Lung (tissue), 12 donors: ENCODE measurements around the gene LNX2. TPM values are rescaled to one million over a fixed set of nuclear protein-coding genes. Genes with fewer than 3 reads are reported as not detected.

Experiments
- ATAC-seq: fragments of 200-7000 bp; cut with Tn5 transposase; one replicate; pipeline ENCODE4 v1.9.1; 2020; ENCODE audit warnings: moderate number of reproducible peaks; ENCODE audit not compliant: insufficient read depth, low FRiP score
- DNase-seq, 3 donors: peaks; one replicate each; pipeline ENCODE4 v3.0.0-alpha.2; 2013 to 2017
- H3K27ac ChIP-seq, 2 donors: one replicate each; pipeline ENCODE4 v1.5.1; 2013; ENCODE audit warnings: mild to moderate bottlenecking in 2 of 2, moderate library complexity in 2 of 2, control low read depth in 1 of 2, inconsistent platforms in 1 of 2, low read depth in 1 of 2, low read length in 1 of 2
- H3K27me3 ChIP-seq, 3 donors: one replicate each; pipeline ENCODE4 v1.5.1; 2013; ENCODE audit warnings: low read length in 2 of 3; ENCODE audit not compliant: control insufficient read depth in 3 of 3, insufficient read depth in 3 of 3
- H3K36me3 ChIP-seq, 4 donors: one replicate each; pipeline ENCODE4 v1.5.1; 2013; ENCODE audit warnings: low read length in 4 of 4, mild to moderate bottlenecking in 1 of 4, moderate library complexity in 1 of 4; ENCODE audit not compliant: control insufficient read depth in 4 of 4, insufficient read depth in 4 of 4
- H3K4me1 ChIP-seq, 5 donors: one replicate each; pipeline ENCODE4 v1.5.1; 2013; ENCODE audit warnings: low read length in 5 of 5, mild to moderate bottlenecking in 2 of 5, moderate library complexity in 1 of 5; ENCODE audit not compliant: control insufficient read depth in 5 of 5, insufficient read depth in 5 of 5
- H3K4me3 ChIP-seq: one replicate; pipeline ENCODE4 v1.5.1; 2013; ENCODE audit warnings: mild to moderate bottlenecking, control low read depth, moderate library complexity
- H3K9ac ChIP-seq, 2 donors: one replicate each; pipeline ENCODE4 v1.5.1; 2013; ENCODE audit warnings: low read length in 2 of 2, control low read depth in 1 of 2; ENCODE audit not compliant: insufficient read depth in 1 of 2
- H3K9me3 ChIP-seq, 4 donors: one replicate each; pipeline ENCODE4 v1.5.1; 2013; ENCODE audit warnings: low read length in 3 of 4, mild to moderate bottlenecking in 1 of 4, moderate library complexity in 1 of 4; ENCODE audit not compliant: control insufficient read depth in 4 of 4, insufficient read depth in 3 of 4
- WGBS, 2 donors: extraction: QIAGEN DNeasy Blood & Tissue Kit; methylation state at CpG; one replicate each; pipeline ENCODE4 v1.1.7; 2013; 5-methylcytosine and 5-hydroxymethylcytosine counted together
- polyA plus RNA-seq, 2 donors: library from polyadenylated mRNA; stranded (reverse); fragments of 200-250 nt; gene quantifications; one replicate each; pipeline ENCODE4 v1.2.1, GENCODE V29; 2013
- total RNA-seq, 2 donors: library from RNA; depleted of rRNA in 1 of 2; stranded (reverse); fragments of >200 nt in 1 of 2; gene quantifications; one replicate each; pipeline ENCODE4 v1.2.1, GENCODE V29; 2014 to 2021
- TF ChIP-seq, protein P1 (sequence below): IDR thresholded peaks from 2 replicates; pipeline ENCODE4 v1.5.1; 2012; ENCODE audit warnings: mild to moderate bottlenecking; ENCODE audit errors: control extremely low read depth, extremely low read depth
- donor health status: control.
- donor health status: control.
- donor health status: Bipolar disorder and iron deficiency.
- donor health status: healthy.
- donor health status: DM: yes; HTN: yes; CAD: no.

Gene LNX2
- total and polyA plus RNA-seq, 4 donors = 12.6 to 49.2 (median 22.3) TPM

- TF ChIP-seq, protein P1, sequence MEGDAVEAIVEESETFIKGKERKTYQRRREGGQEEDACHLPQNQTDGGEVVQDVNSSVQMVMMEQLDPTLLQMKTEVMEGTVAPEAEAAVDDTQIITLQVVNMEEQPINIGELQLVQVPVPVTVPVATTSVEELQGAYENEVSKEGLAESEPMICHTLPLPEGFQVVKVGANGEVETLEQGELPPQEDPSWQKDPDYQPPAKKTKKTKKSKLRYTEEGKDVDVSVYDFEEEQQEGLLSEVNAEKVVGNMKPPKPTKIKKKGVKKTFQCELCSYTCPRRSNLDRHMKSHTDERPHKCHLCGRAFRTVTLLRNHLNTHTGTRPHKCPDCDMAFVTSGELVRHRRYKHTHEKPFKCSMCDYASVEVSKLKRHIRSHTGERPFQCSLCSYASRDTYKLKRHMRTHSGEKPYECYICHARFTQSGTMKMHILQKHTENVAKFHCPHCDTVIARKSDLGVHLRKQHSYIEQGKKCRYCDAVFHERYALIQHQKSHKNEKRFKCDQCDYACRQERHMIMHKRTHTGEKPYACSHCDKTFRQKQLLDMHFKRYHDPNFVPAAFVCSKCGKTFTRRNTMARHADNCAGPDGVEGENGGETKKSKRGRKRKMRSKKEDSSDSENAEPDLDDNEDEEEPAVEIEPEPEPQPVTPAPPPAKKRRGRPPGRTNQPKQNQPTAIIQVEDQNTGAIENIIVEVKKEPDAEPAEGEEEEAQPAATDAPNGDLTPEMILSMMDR = no peak
- Histone ChIP-seq H3K36me3 (peaks cover 0 to 3% (median 0%) of the 10 kb centered on the region in 4 donors), H3K27ac (peak overlapping the region in 1 of 2 donors; percentile 0), H3K9ac (no peak overlapping the region), H3K4me3 (no peak overlapping the region), H3K27me3 (no peaks in the 10 kb centered on the region), H3K9me3 (no peaks in the 10 kb centered on the region), H3K4me1 (peaks cover 0 to 5% (median 0%) of the 10 kb centered on the region in 5 donors)
- no peak for ATAC-seq
- WGBS, 2 donors = 81 to 84% methylated on average over 10 of the region's 10 CpGs
- DNase-seq = peak in 1 of 3 donors; percentile 12
These were observed 83.8 kb downstream of the LNX2 start for GRCh38 chr13:27536361-27537101.

GRCh38 chr13:27535546-27535945, 84.8 kb downstream of the LNX2 start:
- Histone ChIP-seq H3K4me1 (peaks cover 0 to 5% (median 0%) of the 10 kb centered on the region in 5 donors), H3K9ac (no peak overlapping the region), H3K36me3 (no peaks in the 10 kb centered on the region), H3K27me3 (no peaks in the 10 kb centered on the region), H3K9me3 (no peaks in the 10 kb centered on the region), H3K4me3 (no peak overlapping the region), H3K27ac (no peak overlapping the region)
- 62 to 81% methylated on average over 8 of the region's 8 CpGs for WGBS, 2 donors
- TF ChIP-seq, protein P1 = no peak
- ATAC-seq (no peak), DNase-seq (no peak)

DNA sequence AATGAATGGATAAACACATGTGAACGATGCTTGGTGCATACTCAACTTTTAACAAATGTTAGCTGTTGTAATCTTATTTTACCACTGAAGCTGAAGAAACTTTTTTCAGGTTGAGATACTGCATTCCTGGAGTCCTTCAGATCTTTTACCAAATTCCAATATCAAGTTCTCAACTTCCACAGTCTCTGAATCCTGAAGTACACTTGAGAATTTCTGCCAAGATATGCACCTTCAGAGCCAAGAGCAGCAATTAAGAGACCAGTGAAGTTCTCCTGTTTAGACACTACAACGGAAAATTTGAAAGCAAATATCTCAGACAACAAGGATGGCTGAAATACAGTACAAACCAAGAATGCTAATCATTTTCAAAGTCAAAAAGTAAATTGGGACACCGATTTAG, 85.3 kb downstream of the LNX2 start:
- ATAC-seq (peak; percentile 44), DNase-seq (peak in 2 of 3 donors; percentile 37 to 70)
- H3K4me1 ChIP-seq = peaks cover 0 to 5% (median 0%) of the 10 kb centered on the region in 5 donors
- no peaks in the 10 kb centered on the region for H3K9me3 ChIP-seq
- no peaks in the 10 kb centered on the region for H3K27me3 ChIP-seq
- 56 to 82% methylated on average over 3 of the region's 3 CpGs for WGBS, 2 donors
- TF ChIP-seq, protein P1 = no peak
- H3K9ac ChIP-seq = no peak overlapping the region
- no peak overlapping the region for H3K27ac ChIP-seq
- no peak overlapping the region for H3K4me3 ChIP-seq
- no peaks in the 10 kb centered on the region for H3K36me3 ChIP-seq
